Endothelial cell (in vitro differentiated cells): ENCODE data around the gene GOLT1A. TPM values are rescaled to one million over a fixed set of nuclear protein-coding genes. Genes with fewer than 3 reads are reported as not detected.
A peak's percentile ranks its signal among the peaks of the same experiment; 100 is the strongest.

Source experiments
- DNase-seq: peaks from one replicate; pipeline ENCODE4 v3.0.0; 2021; ENCODE audit warnings: low spot score
- H3K27ac Mint-ChIP-seq: one replicate; pipeline ENCODE4 v1.8.0; 2021; ENCODE audit warnings: mixed read lengths, inconsistent platforms; ENCODE audit not compliant: unreplicated experiment
- H3K27me3 Mint-ChIP-seq: one replicate; pipeline ENCODE4 v1.8.0; 2021; ENCODE audit warnings: mild to moderate bottlenecking, moderate library complexity, mixed read lengths, inconsistent platforms; ENCODE audit not compliant: unreplicated experiment
- H3K36me3 Mint-ChIP-seq: one replicate; pipeline ENCODE4 v1.8.0; 2021; ENCODE audit warnings: mild to moderate bottlenecking, low read depth, mixed read lengths, inconsistent platforms; ENCODE audit not compliant: unreplicated experiment
- H3K4me1 Mint-ChIP-seq: one replicate; pipeline ENCODE4 v1.8.0; 2021; ENCODE audit warnings: mild to moderate bottlenecking, mixed read lengths, inconsistent platforms; ENCODE audit not compliant: unreplicated experiment
- H3K4me3 Mint-ChIP-seq: one replicate; pipeline ENCODE4 v1.8.0; 2021; ENCODE audit warnings: mild to moderate bottlenecking, mixed read lengths, inconsistent platforms; ENCODE audit not compliant: unreplicated experiment
- H3K9me3 Mint-ChIP-seq: one replicate; pipeline ENCODE4 v1.8.0; 2021; ENCODE audit warnings: mixed read lengths, inconsistent platforms; ENCODE audit not compliant: unreplicated experiment
- CTCF ChIP-seq: fragments of 200-600 bp; sonication (generic); IDR thresholded peaks from one replicate; pipeline ENCODE4 v1.5.0; 2021; ENCODE audit warnings: antibody characterized with exemption; ENCODE audit not compliant: unreplicated experiment
- total RNA-seq: library from RNA; stranded (reverse); fragmentation: NEBNext Ultra II Directional; extraction: Animal tissue kit (Norgen Biotek cat#: 25700); gene quantifications from one replicate; pipeline ENCODE4 v1.2.1, GENCODE V29; 2021; ENCODE audit not compliant: unreplicated experiment

The GOLT1A gene
- total RNA-seq, 1 donor from 2014 or later: 0.51 TPM

- Mint-ChIP-seq H3K36me3 (peaks cover 3% of the 10 kb centered on the region), H3K4me3 (no peak overlapping the region), H3K27me3 (peaks cover 11% of the 10 kb centered on the region), H3K4me1 (peaks cover 2% of the 10 kb centered on the region), H3K27ac (no peak overlapping the region), H3K9me3 (no peaks in the 10 kb centered on the region)
- TF ChIP-seq CTCF: no peak
- DNase-seq: no peak
These were observed 55.8 kb downstream of the GOLT1A start for GRCh38 chr1:204157962-204158361.

GRCh38 chr1:204155881-204156280 lies 57.9 kb downstream of the GOLT1A start:
- no peaks in the 10 kb centered on the region for H3K4me1 Mint-ChIP-seq
- TF ChIP-seq CTCF: no peak
- H3K36me3 Mint-ChIP-seq: peaks cover 3% of the 10 kb centered on the region
- no peak overlapping the region for H3K4me3 Mint-ChIP-seq
- DNase-seq: no peak
- H3K27ac Mint-ChIP-seq: no peak overlapping the region
- peaks cover 10% of the 10 kb centered on the region for H3K27me3 Mint-ChIP-seq
- no peaks in the 10 kb centered on the region for H3K9me3 Mint-ChIP-seq

GRCh38 chr1:204154568-204155255 lies 59.1 kb downstream of the GOLT1A start:
- H3K9me3 Mint-ChIP-seq: no peaks in the 10 kb centered on the region
- H3K27ac Mint-ChIP-seq: no peak overlapping the region
- H3K4me1 Mint-ChIP-seq: no peaks in the 10 kb centered on the region
- H3K27me3 Mint-ChIP-seq: peaks cover 17% of the 10 kb centered on the region
- TF ChIP-seq CTCF: no peak
- H3K36me3 Mint-ChIP-seq: peaks cover 3% of the 10 kb centered on the region
- DNase-seq: no peak
- H3K4me3 Mint-ChIP-seq: no peak overlapping the region

- H3K4me1 Mint-ChIP-seq: no peaks in the 10 kb centered on the region
- H3K9me3 Mint-ChIP-seq: no peaks in the 10 kb centered on the region
- H3K27me3 Mint-ChIP-seq: peaks cover 17% of the 10 kb centered on the region
- H3K4me3 Mint-ChIP-seq: peak overlapping the region; percentile 53
- TF ChIP-seq CTCF: no peak
- DNase-seq: no peak
- H3K27ac Mint-ChIP-seq: no peak overlapping the region
- peaks cover 3% of the 10 kb centered on the region for H3K36me3 Mint-ChIP-seq
These were observed 60.1 kb downstream of the GOLT1A start for GRCh38 chr1:204153667-204154066.

GRCh38 chr1:204152310-204153044 lies 61.3 kb downstream of the GOLT1A start:
- H3K4me3 Mint-ChIP-seq: peak overlapping the region; percentile 86
- H3K4me1 Mint-ChIP-seq: peaks cover 7% of the 10 kb centered on the region
- TF ChIP-seq CTCF: no peak
- DNase-seq: no peak
- peaks cover 3% of the 10 kb centered on the region for H3K36me3 Mint-ChIP-seq
- no peak overlapping the region for H3K27ac Mint-ChIP-seq
- H3K27me3 Mint-ChIP-seq: peaks cover 16% of the 10 kb centered on the region
- no peaks in the 10 kb centered on the region for H3K9me3 Mint-ChIP-seq
